BLaER1 (cell line): ENCODE data around the gene IP6K2.
"Not testable (repeated sequence)": the region's sequence is repeated elsewhere in the genome, so short reads cannot be mapped to it uniquely, and the experiment has no call there.

Source experiments
- H3K27ac ChIP-seq: shearing (Covaris generic); formaldehyde crosslinking; 2 replicates; pipeline ENCODE4 v1.8.1; 2022
- H3K27me3 ChIP-seq: shearing (Covaris generic); formaldehyde crosslinking; 2 replicates; pipeline ENCODE4 v1.8.1; 2022
- H3K36me3 ChIP-seq: shearing (Covaris generic); formaldehyde crosslinking; 2 replicates; pipeline ENCODE4 v1.8.1; 2022
- H3K4me1 ChIP-seq: shearing (Covaris generic); formaldehyde crosslinking; 2 replicates; pipeline ENCODE4 v1.8.1; 2022
- H3K4me2 ChIP-seq: shearing (Covaris generic); formaldehyde crosslinking; 2 replicates; pipeline ENCODE4 v1.8.1; 2022
- H3K4me3 ChIP-seq: shearing (Covaris generic); formaldehyde crosslinking; 2 replicates; pipeline ENCODE4 v1.8.1; 2022
- H3K9ac ChIP-seq: shearing (Covaris generic); formaldehyde crosslinking; 2 replicates; pipeline ENCODE4 v1.8.1; 2022
- H3K9me3 ChIP-seq: shearing (Covaris generic); formaldehyde crosslinking; 2 replicates; pipeline ENCODE4 v1.8.1; 2022
- H4K20me1 ChIP-seq: shearing (Covaris generic); formaldehyde crosslinking; 2 replicates; pipeline ENCODE4 v1.8.1; 2022
- Cebpa-rat ChIP-seq: shearing (Covaris generic); IDR thresholded peaks from 2 replicates; pipeline ENCODE4 v1.8.1; 2022

The IP6K2 gene

GRCh38 chr3:48747015-48747615, 30.1 kb upstream of the IP6K2 start:
- Histone ChIP-seq H3K9me3 (no peaks in the 10 kb centered on the region), H3K9ac (no peak overlapping the region), H3K4me2 (no peak overlapping the region), H4K20me1 (no peaks in the 10 kb centered on the region), H3K27ac (no peak overlapping the region), H3K4me3 (no peak overlapping the region), H3K4me1 (no peaks in the 10 kb centered on the region), H3K36me3 (peaks cover 45% of the 10 kb centered on the region), H3K27me3 (no peaks in the 10 kb centered on the region)
- TF ChIP-seq Cebpa-rat, result no peak

- no peak overlapping the region for H3K27ac ChIP-seq
- H3K27me3 ChIP-seq, result no peaks in the 10 kb centered on the region
- H4K20me1 ChIP-seq, result no peaks in the 10 kb centered on the region
- H3K36me3 ChIP-seq, result peaks cover 25% of the 10 kb centered on the region
- no peaks in the 10 kb centered on the region for H3K9me3 ChIP-seq
- no peak overlapping the region for H3K4me2 ChIP-seq
- no peak overlapping the region for H3K9ac ChIP-seq
- no peak overlapping the region for H3K4me3 ChIP-seq
- TF ChIP-seq Cebpa-rat, result no peak
- peaks cover 9% of the 10 kb centered on the region for H3K4me1 ChIP-seq
Observed at GRCh38 chr3:48743773-48744172, 26.8 kb upstream of the IP6K2 start.

GRCh38 chr3:48741226-48741625, 24.2 kb upstream of the IP6K2 start:
- not testable (repeated sequence) for H3K4me2 ChIP-seq, H3K4me1 ChIP-seq, H3K27me3 ChIP-seq, H4K20me1 ChIP-seq, H3K4me3 ChIP-seq, H3K9me3 ChIP-seq, H3K27ac ChIP-seq, H3K9ac ChIP-seq
- peaks cover 11% of the 10 kb centered on the region; the same call in 1 of the 2 replicates for H3K36me3 ChIP-seq

- Histone ChIP-seq H3K36me3 (0 out of 2 replicates have a peak, but pooled peaks cover 1% of the 10 kb centered on the region), H3K4me3 (no peak overlapping the region), H3K27ac (no peak overlapping the region), H3K27me3 (no peaks in the 10 kb centered on the region), H3K9me3 (no peaks in the 10 kb centered on the region), H3K9ac (no peak overlapping the region), H4K20me1 (no peaks in the 10 kb centered on the region), H3K4me1 (peaks cover 14% of the 10 kb centered on the region), H3K4me2 (peak overlapping the region; percentile 42)
- no peak for TF ChIP-seq Cebpa-rat
Observed at GRCh38 chr3:48739955-48740823, 23.2 kb upstream of the IP6K2 start.

GRCh38 chr3:48739617-48739954, 22.6 kb upstream of the IP6K2 start:
- Histone ChIP-seq H4K20me1 (no peaks in the 10 kb centered on the region), H3K9me3 (no peaks in the 10 kb centered on the region), H3K4me2 (peak overlapping the region; percentile 42), H3K27me3 (no peaks in the 10 kb centered on the region), H3K9ac (no peak overlapping the region), H3K4me1 (peaks cover 14% of the 10 kb centered on the region), H3K27ac (no peak overlapping the region), H3K36me3 (no peaks in the 10 kb centered on the region), H3K4me3 (no peak overlapping the region)
- TF ChIP-seq Cebpa-rat, result no peak

GRCh38 chr3:48738926-48739616, 22.1 kb upstream of the IP6K2 start:
- Histone ChIP-seq H3K9me3 (no peaks in the 10 kb centered on the region), H3K4me3 (no peak overlapping the region), H3K27ac (no peak overlapping the region), H4K20me1 (no peaks in the 10 kb centered on the region), H3K4me2 (peak overlapping the region; percentile 42; the same call in 1 of the 2 replicates), H3K9ac (no peak overlapping the region), H3K36me3 (no peaks in the 10 kb centered on the region), H3K4me1 (peaks cover 14% of the 10 kb centered on the region), H3K27me3 (no peaks in the 10 kb centered on the region)
- no peak for TF ChIP-seq Cebpa-rat

- TF ChIP-seq Cebpa-rat, result no peak
- H3K9ac ChIP-seq, result no peak overlapping the region
- H3K36me3 ChIP-seq, result no peaks in the 10 kb centered on the region
- no peak overlapping the region for H3K4me2 ChIP-seq
- H3K27ac ChIP-seq, result no peak overlapping the region
- H3K4me1 ChIP-seq, result peaks cover 14% of the 10 kb centered on the region
- no peaks in the 10 kb centered on the region for H3K9me3 ChIP-seq
- no peaks in the 10 kb centered on the region for H4K20me1 ChIP-seq
- no peaks in the 10 kb centered on the region for H3K27me3 ChIP-seq
- H3K4me3 ChIP-seq, result no peak overlapping the region
Observed at GRCh38 chr3:48738144-48738536, 21.1 kb upstream of the IP6K2 start.

GRCh38 chr3:48735075-48735767, 18.2 kb upstream of the IP6K2 start:
- not testable (repeated sequence) for H4K20me1 ChIP-seq, H3K27me3 ChIP-seq, H3K9ac ChIP-seq, H3K36me3 ChIP-seq, H3K9me3 ChIP-seq, H3K27ac ChIP-seq, H3K4me3 ChIP-seq
- Histone ChIP-seq H3K4me1 (peaks cover 14% of the 10 kb centered on the region), H3K4me2 (peak overlapping the region; percentile 9; the same call in 1 of the 2 replicates)

GRCh38 chr3:48734541-48734940, 17.5 kb upstream of the IP6K2 start:
- not testable (repeated sequence) for H3K27ac ChIP-seq, H3K9ac ChIP-seq, H3K36me3 ChIP-seq, H3K9me3 ChIP-seq, H3K4me3 ChIP-seq, H4K20me1 ChIP-seq, H3K27me3 ChIP-seq, H3K4me1 ChIP-seq, H3K4me2 ChIP-seq

- H3K9ac ChIP-seq, H4K20me1 ChIP-seq, H3K4me1 ChIP-seq, H3K4me2 ChIP-seq, H3K36me3 ChIP-seq, H3K9me3 ChIP-seq, H3K27ac ChIP-seq, H3K4me3 ChIP-seq, H3K27me3 ChIP-seq: not testable (repeated sequence)
Observed at GRCh38 chr3:48733752-48734518, 16.9 kb upstream of the IP6K2 start.
